Panc1 (cell line): ENCODE results near the gene KXD1.

Experiments used
- CTCF ChIP-seq: fragments of 450-650 bp; IDR thresholded peaks from 2 replicates; pipeline ENCODE4 v1.5.1; 2017; ENCODE audit warnings: mild to moderate bottlenecking
- POLR2AphosphoS5 ChIP-seq: IDR thresholded peaks from 2 replicates; pipeline ENCODE4 v1.6.1; 2012; ENCODE audit warnings: mild to moderate bottlenecking, low read depth, low read length, moderate library complexity
- TCF7L2 ChIP-seq: IDR thresholded peaks from 2 replicates; pipeline ENCODE4 v1.6.1; 2011; ENCODE audit warnings: mild to moderate bottlenecking, low read depth, low read length, inconsistent platforms

- TF ChIP-seq POLR2AphosphoS5 (no peak), CTCF (no peak), TCF7L2 (no peak)
Observed at GRCh38 chr19:18587561-18587960, 29.9 kb downstream of the KXD1 start.
